HL-60 (cell line): ENCODE measurements around the gene CRYBG3.

Experiments used
- DNase-seq, 2 experiments: peaks; one replicate each; pipeline ENCODE4 v3.0.0-alpha.2; 2010 to 2020; ENCODE audit warnings: low read depth in 1 of 2, low spot score in 1 of 2
- H3K27ac ChIP-seq: fragments of 250-450 bp; sonication (Bioruptor Pico); replicated peaks from 2 replicates; pipeline ENCODE4 v1.5.1; 2020; ENCODE audit warnings: mild to moderate bottlenecking, moderate library complexity
- H3K27me3 ChIP-seq: fragments of 250-450 bp; sonication (Bioruptor Pico); 2 replicates; pipeline ENCODE4 v1.5.1; 2021; ENCODE audit warnings: mild to moderate bottlenecking, moderate library complexity; ENCODE audit not compliant: insufficient read depth, poor library complexity, severe bottlenecking
- H3K4me3 ChIP-seq: replicated peaks from 2 replicates; pipeline ENCODE4 v1.5.1; 2011; ENCODE audit warnings: mild to moderate bottlenecking, control low read depth, low read length; ENCODE audit not compliant: insufficient read depth
- GABPA ChIP-seq: IDR thresholded peaks from 2 replicates; pipeline ENCODE4 v1.6.1; 2012; ENCODE audit warnings: low read depth
- POLR2AphosphoS5 ChIP-seq: IDR thresholded peaks from 2 replicates; pipeline ENCODE4 v1.6.1; 2012; ENCODE audit warnings: low read depth
- SPI1 ChIP-seq: IDR thresholded peaks from 2 replicates; pipeline ENCODE4 v1.6.1; 2012; ENCODE audit warnings: low read depth, mild to moderate bottlenecking, borderline replicate concordance
- TF ChIP-seq, protein P1 (sequence below): IDR thresholded peaks from one replicate; pipeline ENCODE4 v1.5.1; 2011; ENCODE audit warnings: low read length, control low read depth, inconsistent platforms; ENCODE audit not compliant: insufficient read depth
- TF ChIP-seq, protein P2 (sequence below): IDR thresholded peaks from 2 replicates; pipeline ENCODE4 v1.6.1; 2012; ENCODE audit warnings: low read depth; ENCODE audit not compliant: insufficient replicate concordance

Gene CRYBG3

DNA sequence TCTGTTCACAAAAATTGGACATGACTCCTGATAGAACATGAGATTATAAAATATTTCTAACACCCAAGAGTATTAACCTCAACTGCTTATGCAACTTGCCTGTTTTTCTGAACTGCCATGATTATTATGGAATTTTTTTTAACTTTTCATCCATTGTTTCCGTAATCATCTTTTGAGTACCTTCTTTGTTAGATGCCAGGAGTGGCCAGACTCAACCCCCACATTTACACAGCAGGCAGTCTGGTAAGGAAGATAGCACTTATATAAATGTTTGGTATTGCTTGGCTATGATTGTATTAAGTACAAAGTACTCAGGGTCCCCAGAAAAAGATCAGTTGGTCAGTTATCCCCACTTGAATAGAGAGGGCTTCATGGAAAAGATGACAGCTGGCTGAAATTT, 74.3 kb downstream of the CRYBG3 start:
- Histone ChIP-seq H3K4me3 (no peak overlapping the region), H3K27ac (no peak overlapping the region), H3K27me3 (no peaks in the 10 kb centered on the region)
- DNase-seq = no peak
- TF ChIP-seq POLR2AphosphoS5 = no peak
- TF ChIP-seq, protein P1, sequence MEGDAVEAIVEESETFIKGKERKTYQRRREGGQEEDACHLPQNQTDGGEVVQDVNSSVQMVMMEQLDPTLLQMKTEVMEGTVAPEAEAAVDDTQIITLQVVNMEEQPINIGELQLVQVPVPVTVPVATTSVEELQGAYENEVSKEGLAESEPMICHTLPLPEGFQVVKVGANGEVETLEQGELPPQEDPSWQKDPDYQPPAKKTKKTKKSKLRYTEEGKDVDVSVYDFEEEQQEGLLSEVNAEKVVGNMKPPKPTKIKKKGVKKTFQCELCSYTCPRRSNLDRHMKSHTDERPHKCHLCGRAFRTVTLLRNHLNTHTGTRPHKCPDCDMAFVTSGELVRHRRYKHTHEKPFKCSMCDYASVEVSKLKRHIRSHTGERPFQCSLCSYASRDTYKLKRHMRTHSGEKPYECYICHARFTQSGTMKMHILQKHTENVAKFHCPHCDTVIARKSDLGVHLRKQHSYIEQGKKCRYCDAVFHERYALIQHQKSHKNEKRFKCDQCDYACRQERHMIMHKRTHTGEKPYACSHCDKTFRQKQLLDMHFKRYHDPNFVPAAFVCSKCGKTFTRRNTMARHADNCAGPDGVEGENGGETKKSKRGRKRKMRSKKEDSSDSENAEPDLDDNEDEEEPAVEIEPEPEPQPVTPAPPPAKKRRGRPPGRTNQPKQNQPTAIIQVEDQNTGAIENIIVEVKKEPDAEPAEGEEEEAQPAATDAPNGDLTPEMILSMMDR = no peak
- TF ChIP-seq, protein P2, sequence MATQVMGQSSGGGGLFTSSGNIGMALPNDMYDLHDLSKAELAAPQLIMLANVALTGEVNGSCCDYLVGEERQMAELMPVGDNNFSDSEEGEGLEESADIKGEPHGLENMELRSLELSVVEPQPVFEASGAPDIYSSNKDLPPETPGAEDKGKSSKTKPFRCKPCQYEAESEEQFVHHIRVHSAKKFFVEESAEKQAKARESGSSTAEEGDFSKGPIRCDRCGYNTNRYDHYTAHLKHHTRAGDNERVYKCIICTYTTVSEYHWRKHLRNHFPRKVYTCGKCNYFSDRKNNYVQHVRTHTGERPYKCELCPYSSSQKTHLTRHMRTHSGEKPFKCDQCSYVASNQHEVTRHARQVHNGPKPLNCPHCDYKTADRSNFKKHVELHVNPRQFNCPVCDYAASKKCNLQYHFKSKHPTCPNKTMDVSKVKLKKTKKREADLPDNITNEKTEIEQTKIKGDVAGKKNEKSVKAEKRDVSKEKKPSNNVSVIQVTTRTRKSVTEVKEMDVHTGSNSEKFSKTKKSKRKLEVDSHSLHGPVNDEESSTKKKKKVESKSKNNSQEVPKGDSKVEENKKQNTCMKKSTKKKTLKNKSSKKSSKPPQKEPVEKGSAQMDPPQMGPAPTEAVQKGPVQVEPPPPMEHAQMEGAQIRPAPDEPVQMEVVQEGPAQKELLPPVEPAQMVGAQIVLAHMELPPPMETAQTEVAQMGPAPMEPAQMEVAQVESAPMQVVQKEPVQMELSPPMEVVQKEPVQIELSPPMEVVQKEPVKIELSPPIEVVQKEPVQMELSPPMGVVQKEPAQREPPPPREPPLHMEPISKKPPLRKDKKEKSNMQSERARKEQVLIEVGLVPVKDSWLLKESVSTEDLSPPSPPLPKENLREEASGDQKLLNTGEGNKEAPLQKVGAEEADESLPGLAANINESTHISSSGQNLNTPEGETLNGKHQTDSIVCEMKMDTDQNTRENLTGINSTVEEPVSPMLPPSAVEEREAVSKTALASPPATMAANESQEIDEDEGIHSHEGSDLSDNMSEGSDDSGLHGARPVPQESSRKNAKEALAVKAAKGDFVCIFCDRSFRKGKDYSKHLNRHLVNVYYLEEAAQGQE = no peak
- no peak for TF ChIP-seq SPI1
- TF ChIP-seq GABPA = no peak

DNA sequence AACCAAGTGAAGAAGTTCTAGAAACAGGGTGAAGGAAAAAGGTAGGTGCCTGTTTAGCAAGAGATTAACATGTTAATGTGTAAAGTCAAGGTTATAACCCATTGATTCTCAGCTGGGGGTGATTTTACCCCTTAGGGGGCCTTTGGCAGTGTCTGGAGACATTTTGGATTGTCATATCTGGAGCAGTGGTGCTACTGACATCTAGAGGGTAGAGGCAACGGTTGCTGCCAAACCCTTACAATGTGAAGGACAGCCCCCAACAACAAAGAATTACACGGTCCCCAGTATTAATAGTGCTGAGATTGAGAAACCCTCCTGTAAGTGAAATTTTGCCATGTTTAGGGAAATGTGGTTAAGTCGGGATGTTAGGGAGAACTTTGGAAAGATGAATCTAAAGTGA, 74.7 kb downstream of the CRYBG3 start:
- TF ChIP-seq, protein P1 = no peak
- TF ChIP-seq POLR2AphosphoS5 (no peak), SPI1 (no peak), GABPA (no peak)
- TF ChIP-seq, protein P2 = no peak
- no peak for DNase-seq
- no peaks in the 10 kb centered on the region for H3K27me3 ChIP-seq
- no peak overlapping the region for H3K4me3 ChIP-seq
- H3K27ac ChIP-seq = no peak overlapping the region

DNA sequence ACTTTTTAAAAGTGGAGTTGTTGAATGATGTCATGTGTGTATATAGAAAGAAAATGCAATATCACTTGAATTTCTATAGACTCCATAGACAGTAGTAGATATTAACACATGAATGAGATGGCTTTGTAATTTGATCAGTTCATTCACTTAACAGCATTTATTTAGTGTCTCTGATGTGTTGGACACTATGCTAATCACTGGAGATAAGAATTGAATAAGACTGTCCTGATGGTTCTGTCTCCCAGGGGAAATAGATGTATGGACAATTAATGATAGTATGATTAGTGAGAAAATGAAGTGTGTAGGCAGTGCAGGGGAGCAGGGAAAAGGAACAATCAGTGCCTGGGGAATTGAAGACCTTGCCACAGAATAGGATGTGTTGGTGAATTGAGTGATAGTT, 77.5 kb downstream of the CRYBG3 start:
- Histone ChIP-seq H3K27ac (no peak overlapping the region), H3K4me3 (no peak overlapping the region), H3K27me3 (no peaks in the 10 kb centered on the region)
- no peak for DNase-seq
- TF ChIP-seq SPI1 (no peak), POLR2AphosphoS5 (no peak)
- TF ChIP-seq, protein P2 = no peak
- TF ChIP-seq, protein P1 = no peak
